Stimulated activated CD4-positive, alpha-beta T cell treated with anti-CD3 and anti-CD28 coated beads, Interleukin-4, amount 100 ng/mL, for 1 hour (primary cell): ENCODE results near the gene CHD1L.
"Not testable (repeated sequence)": the region's sequence is repeated elsewhere in the genome, so short reads cannot be mapped to it uniquely, and the experiment has no call there.

Source experiments
- DNase-seq: peaks from one replicate; pipeline ENCODE4 v3.0.0-alpha.2; 2020

CHD1L gene

DNA sequence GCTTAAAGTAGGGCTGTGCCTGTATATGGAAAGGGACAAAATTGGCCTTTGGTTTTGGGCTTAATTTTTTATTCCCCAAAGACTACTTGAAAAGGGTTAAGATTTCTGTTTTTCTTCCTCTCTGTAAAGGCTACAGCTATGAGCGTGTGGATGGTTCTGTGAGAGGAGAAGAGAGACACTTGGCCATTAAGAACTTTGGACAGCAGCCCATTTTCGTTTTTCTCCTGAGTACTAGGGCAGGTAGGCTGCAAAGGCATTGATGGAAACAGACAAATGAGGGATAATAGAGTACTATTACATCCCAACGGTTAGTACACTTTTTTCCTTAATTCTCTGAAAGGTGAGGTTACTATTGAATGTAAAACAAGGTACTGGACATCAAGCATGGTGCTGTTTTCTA, 29.6 kb downstream of the CHD1L start:
- DNase-seq = no peak

DNA sequence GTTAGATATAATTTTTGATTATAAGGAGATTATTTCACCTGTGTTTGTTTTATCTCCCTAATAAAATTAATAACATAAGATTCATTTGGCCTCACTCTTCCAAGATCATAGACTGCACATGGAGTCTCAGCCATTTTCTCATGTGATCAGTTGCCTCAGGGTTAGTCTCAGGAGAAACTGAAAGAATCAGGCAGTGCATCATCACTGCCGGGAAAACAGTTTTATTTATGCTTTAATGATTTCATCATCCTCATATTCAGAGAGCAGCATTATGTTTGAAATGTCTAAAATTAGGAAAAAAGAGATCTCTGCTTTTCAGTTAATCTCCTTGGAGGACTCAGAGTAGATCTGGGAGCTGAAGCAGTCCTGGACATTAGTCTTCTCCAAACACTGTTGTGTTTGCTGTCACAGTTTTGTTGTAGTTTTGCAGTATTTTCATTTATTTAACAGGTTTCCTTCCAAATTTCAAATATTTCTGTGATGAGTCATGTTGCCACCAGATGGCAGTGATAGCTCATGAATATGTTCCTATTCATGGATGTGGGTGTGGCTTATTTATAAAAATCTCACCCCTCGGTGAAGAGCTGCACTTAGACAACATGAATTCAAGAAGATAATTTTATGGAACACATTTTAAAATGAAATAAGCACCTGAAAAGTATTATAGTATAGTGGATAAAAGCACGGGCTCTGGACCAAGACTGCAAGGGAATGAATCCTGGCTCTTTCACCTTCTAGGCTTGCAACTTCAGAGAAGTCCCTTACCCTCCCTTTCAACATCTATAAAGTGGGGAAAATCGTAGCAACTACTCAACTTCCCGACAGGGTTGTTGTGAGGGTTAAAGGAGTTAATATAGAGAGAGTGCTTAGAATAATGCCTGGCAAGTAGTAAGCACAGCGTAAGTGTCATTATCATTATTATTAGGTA, 31.2 kb downstream of the CHD1L start:
- no peak for DNase-seq

DNA sequence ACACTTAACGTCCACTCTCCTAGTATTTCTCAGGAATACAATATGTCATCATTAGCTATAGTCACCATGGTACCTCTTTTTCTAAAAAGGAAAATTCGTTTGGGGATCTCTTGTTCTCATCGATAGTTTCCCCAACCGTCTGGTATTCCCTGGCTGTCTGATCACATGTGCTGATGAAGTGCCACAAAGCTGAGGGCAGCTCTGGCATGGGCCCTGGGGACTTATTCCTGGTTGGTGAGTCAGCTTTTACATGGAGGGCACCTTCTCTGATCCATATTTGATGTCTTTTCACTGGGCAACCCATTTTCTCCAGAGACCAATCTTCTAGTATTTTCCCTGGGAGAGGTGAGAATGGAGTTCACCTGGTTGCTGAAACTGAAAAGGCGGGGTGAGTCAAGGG, 39.5 kb downstream of the CHD1L start:
- DNase-seq = no peak

DNA sequence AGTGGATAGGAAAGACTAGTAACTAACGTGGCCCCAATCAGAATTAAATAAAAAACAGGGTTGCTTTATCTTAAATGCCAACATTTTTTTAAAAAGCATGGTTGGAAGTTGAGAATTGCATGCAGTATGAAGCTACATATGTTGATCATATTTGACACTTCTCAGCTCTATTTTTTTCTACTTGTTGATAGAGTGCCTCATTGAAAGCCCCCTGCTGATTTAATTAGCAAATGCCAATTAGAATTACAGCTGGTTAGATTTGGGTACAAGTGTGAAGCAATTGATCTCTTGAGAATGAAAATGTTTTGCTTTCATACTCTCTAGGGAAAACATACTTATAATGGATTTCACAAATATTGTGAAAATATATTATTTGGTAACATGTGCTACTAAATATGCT, 40.5 kb downstream of the CHD1L start:
- no peak for DNase-seq

DNA sequence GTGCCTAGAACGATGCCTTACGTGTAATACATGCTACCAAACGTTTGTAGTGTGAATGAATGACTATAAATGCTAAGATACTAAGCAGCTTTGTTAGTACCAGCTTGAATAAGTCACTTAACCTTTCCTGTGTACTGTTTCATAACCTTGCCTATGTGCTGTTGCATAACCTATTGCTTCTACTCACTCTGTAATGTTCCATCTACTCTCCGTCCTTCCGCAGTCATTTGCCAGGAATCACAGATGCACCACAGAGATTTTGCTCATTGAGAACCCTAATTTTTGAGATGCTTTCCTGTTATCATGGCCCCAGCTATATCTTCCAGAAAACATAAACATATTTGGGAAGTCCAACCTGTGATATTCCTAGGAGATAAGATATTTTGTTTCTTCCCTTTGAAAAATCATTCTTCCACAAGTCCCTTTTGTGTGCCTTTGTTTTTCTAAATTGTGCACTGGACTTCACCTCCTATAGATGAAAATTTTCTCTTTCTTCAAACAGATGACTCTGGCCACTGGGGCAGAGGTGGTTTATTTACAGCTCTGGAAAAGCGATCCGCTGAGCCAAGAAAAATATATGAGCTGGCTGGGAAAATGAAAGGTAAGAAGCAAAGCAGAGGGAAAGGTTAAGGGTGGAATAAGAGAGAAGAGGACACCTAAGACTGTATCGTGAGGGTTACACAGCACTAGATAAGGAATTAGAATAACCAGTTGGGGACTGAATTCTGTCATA, 44.8 kb downstream of the CHD1L start:
- no peak for DNase-seq

DNA sequence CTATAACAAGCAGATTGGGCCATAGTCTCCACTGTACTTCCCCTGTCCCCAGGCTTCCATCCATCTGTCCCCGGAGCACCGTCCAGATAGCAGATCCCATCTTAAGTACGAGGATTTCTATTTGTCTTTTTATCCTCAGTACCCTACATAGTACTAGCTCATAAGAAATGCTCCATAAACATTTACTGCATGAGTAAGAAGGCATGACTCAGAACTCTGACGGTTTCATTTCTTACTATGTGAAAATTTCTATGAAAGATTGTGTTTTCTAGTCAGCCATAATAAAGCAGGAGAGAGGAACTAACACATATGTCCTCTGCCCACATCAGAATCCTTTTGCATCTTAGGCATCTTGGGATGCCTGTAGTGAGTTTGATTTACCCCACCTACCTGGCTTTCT, 49.5 kb downstream of the CHD1L start:
- no peak for DNase-seq

DNA sequence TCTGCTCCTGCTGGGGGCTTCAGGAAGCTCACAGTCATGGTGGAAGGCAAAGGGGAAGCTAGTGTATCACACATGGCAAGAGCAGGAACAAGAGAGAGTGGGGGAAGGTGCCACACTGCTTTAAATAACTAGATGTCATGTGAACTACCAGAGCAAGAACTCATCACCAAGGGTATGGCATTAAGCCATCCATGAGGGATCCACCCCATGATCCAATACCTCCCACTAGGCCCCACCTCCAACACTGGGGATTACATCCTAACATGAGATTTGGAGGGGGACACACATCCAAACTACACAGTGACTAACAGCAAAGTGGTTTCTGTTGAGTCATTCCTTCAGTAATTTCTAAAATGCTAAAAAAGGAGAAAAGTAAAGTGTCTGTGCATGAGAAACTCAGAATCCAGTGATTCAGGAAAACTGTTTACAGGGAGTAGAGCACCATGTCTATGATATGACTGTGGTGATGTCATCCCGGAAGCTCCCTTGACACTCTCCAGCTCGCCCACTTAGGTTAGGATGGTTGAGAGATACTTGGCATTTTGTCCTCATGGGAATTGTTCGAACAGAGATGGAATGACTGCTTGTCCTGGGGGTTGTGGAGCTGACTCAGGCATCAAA, 50.3 kb downstream of the CHD1L start:
- no peak for DNase-seq

DNA sequence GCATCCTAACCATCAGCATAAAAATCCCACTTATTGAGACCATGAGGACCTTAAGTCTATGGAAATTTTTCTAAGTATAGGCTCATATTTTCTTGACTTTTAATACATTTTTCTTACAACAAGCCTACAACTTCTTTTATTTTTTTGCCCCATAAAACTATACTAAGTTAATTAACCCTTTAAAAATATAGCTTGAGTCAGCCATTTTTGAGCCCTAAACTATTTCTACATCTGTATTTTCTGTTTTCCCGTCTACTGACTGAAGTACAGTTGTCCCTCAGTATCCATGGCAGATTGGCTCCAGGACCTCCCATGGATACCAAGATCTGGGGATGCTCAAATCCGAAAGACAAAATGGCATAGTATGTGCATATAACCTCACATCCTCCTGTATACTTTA, 55.0 kb downstream of the CHD1L start:
- no peak for DNase-seq

DNA sequence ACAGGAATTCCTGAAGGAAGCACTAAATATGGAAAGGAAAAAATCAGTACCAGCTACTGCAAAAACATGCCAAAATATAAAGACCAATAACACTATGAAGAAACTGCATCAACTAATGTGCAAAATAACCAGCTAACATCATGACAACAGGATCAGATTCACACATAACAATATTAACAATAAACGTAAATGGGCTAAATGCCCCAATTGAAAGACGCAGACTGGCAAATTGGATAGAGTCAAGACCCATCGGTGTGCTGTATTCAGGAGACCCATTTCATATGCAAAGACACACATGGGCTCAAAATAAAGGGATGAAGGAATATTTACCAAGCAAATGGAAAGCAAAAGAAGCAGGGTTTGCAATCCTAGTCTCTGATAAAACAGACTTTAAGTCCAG, 63.3 kb downstream of the CHD1L start:
- not testable (repeated sequence) for DNase-seq

DNA sequence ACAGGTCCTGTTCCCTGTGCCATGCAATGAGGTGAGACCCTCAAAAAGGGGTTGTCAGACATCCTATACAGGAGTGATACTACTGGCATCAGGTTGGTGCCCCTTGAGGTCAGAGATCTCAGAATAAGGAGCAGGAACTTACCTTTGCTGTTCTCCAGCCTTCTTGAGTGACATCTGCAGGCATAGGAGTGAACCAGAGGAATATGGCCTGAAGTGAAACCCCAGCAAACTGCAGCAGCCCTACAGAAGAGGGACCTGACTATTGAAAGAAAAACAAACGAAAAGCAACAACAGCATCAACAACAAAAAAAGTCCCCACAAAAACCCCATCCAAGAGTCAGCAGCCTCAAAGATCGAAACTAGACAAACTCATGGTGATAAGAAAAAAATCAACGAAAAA, 74.5 kb downstream of the CHD1L start:
- no peak for DNase-seq

DNA sequence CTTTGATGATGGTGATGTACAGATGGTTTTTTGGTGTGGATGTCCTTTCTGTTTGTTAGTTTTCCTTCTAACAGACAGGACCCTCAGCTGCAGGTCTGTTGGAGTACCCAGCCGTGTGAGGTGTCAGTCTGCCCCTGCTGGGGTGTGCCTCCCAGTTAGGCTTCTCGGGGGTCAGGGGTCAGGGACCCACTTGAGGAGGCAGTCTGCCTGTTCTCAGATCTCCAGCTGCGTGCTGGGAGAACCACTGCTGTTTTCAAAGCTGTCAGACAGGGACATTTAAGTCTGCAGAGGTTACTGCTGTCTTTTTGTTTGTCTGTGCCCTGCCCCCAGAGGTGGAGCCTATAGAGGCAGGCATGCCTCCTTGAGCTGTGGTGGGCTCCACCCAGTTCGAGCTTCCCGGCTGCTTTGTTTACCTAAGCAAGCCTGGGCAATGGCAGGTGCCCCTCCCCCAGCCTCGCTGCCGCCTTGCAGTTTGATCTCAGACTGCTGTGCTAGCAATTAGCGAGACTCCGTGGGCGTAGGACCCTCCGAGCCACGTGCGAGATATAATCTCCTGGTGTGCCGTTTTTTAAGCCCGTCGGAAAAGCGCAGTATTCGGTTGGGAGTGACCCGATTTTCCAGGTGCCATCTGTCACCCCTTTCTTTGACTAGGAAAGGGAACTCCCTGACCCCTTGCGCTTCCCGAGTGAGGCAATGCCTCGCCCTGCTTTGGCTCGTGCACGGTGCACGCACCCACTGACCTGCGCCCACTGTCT, 84.6 kb downstream of the CHD1L start:
- DNase-seq = not testable (repeated sequence)

DNA sequence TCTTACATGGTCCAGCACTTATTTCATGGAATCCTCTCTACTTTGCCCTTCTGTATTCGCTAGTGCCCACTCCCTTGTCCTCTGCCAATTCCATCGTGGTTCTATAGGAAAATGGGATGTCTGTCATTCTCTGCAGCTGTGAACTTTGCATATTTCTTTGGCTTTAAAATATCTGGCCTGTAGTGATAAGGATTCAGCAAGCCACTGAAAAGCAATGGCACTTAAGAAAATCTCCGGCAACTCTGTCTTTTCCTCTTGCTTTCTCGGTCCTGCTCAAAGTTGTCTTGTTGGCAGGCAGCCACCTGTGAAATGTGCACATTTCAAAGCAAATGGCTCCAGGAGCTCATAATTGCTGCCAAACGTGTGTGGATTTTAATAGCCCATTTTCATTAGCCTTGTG, 91.8 kb downstream of the CHD1L start:
- no peak for DNase-seq

DNA sequence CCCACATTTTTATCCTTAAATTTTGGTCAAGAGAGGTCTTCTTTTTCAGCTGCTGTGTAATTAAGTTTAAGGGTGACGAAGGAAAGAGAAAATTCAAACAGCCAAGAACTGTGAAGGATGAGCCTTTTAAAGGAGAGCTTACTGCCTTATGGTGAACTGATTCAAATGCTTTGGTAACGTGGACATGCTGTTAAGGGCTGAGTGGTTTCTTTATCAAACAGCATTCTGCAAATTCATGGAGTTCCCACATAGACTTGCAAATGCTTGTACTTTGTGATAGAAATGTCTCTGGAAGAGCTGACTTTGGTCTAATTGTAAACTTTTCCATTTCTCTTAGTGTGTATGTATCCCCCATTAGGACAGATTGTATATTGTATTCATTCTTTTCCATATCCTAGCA, 93.8 kb downstream of the CHD1L start:
- DNase-seq = no peak

DNA sequence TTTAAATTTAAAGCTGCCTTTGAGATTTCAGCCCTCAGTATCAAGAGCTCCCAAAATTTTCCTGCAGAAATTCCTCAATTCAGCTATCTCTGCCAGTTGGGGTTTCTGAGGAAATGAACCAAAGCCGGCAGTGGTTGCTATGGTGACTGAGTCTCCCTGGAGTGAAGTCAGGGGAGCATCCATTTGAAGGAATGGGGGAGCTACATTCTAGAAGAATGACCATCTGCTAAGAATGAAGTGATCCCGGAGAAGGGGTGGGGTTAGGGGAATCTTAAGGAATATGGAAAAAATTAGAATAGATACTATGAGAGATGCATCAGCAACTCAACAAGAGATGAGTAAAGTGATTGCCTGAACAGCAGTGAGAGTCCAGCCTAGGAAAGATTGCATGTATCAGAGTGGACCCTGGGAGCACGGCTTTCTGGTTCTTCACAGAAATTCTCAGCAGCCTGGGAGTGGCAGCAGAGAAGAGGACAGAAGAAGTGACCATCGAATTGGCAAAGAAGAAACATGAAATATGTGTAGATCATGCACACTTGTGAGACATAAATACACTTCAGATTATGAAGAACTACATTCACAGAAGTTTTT, 94.7 kb downstream of the CHD1L start:
- no peak for DNase-seq

DNA sequence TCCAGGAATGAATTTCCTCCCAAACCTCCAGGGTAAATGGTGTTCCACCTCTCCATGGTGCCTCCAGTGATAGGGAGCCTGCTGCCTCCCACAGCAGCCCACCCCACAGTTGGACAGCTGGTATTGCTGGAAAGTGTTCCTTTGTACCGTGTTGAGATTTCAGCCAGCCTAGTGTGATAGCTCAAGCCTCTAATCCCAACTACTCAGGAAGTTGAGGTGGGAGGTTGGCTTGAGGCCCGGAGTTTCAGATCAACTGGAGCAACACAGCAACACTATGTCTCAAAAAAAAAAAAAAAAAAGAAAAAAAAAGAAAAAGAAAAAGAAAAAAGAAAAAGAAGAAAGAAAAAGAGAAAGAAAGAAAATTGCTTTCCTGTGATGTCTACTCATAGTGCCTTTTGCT, 96.1 kb downstream of the CHD1L start:
- DNase-seq = no peak

DNA sequence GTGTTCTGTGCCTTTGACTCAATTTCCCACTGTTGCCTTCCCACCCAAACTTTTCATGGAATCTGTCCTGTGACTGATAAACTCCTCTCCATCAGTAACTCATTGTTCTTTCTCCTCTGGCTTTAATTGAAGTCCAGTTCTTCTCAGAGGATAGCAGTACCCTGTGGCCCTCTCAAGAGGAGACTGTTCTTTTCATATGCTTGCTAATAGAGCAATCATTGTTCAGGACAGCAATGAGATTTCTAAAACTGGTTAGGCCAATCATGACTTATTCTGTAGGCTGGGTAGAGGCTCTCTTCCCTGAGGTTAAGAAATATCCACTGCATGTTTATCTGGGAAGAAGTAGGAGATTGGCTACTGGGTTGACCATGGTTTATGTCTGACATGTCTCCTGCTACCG, 98.8 kb downstream of the CHD1L start:
- no peak for DNase-seq
